WTC11 (cell line): ENCODE data around the gene ADAM11. TPM values are rescaled to one million over a fixed set of nuclear protein-coding genes. Genes with fewer than 3 reads are reported as not detected.
A peak's percentile ranks its signal among the peaks of the same experiment; 100 is the strongest.

ENCODE experiments used
- ATAC-seq: fragments of 200-7000 bp; cut with Tn5 transposase; 2 replicates; pipeline ENCODE4 v1.10.0; 2021; ENCODE audit warnings: mild to moderate bottlenecking, moderate library complexity
- CTCF ChIA-PET: fragments of 300-600 bp; sonication (Branson Sonifier 250); formaldehyde crosslinking; loops from one replicate; lab custom pipeline; 2021; ENCODE audit warnings: antibody characterized with exemption; lab: Charles Lee
- POLR2A ChIA-PET: fragments of 350-600 bp; sonication (Branson Sonifier 250); formaldehyde crosslinking; loops from one replicate; lab custom pipeline; 2021; ENCODE audit warnings: antibody characterized with exemption; lab: Charles Lee
- DNase-seq: peaks from one replicate; pipeline ENCODE4 v3.0.0; 2021; ENCODE audit warnings: low spot score
- H3K27ac Mint-ChIP-seq: 2 replicates; pipeline ENCODE4 v1.8.0; 2021; ENCODE audit warnings: mixed read lengths
- H3K27me3 Mint-ChIP-seq: 2 replicates; pipeline ENCODE4 v1.8.0; 2021; ENCODE audit warnings: low read depth, mild to moderate bottlenecking, moderate library complexity, mixed read lengths
- H3K36me3 Mint-ChIP-seq: 2 replicates; pipeline ENCODE4 v1.8.0; 2021; ENCODE audit warnings: mixed read lengths
- H3K4me1 Mint-ChIP-seq: 2 replicates; pipeline ENCODE4 v1.8.0; 2022; ENCODE audit warnings: mixed read lengths
- H3K4me3 Mint-ChIP-seq: 2 replicates; pipeline ENCODE4 v1.8.0; 2021; ENCODE audit warnings: mild to moderate bottlenecking, moderate library complexity, mixed read lengths
- H3K9me3 Mint-ChIP-seq: 2 replicates; pipeline ENCODE4 v1.8.0; 2021; ENCODE audit warnings: mixed read lengths
- AR ChIP-seq: fragments of 250-450 bp; sonication (Bioruptor Pico); IDR thresholded peaks from 2 replicates; pipeline ENCODE4 v1.9.0; 2021; ENCODE audit warnings: mild to moderate bottlenecking
- FOXJ3 ChIP-seq: sonication (generic); formaldehyde crosslinking; IDR thresholded peaks from 2 replicates; pipeline ENCODE4 v1.9.0; 2021; ENCODE audit warnings: missing genetic modification reagents, mild to moderate bottlenecking, borderline replicate concordance
- HMGXB4 ChIP-seq: sonication (generic); formaldehyde crosslinking; IDR thresholded peaks from 2 replicates; pipeline ENCODE4 v1.8.1; 2023; ENCODE audit warnings: mild to moderate bottlenecking, moderate library complexity, missing genetic modification reagents
- IRF1 ChIP-seq: sonication (generic); formaldehyde crosslinking; IDR thresholded peaks from 2 replicates; pipeline ENCODE4 v1.8.0; 2023; ENCODE audit warnings: missing genetic modification reagents
- PRRX2 ChIP-seq: fragments of 250-450 bp; sonication (Bioruptor Pico); IDR thresholded peaks from 2 replicates; pipeline ENCODE4 v1.8.0; 2021; ENCODE audit warnings: mild to moderate bottlenecking
- RORB ChIP-seq: fragments of 250-450 bp; sonication (Bioruptor Pico); IDR thresholded peaks from 2 replicates; pipeline ENCODE4 v1.9.0; 2021; ENCODE audit warnings: mild to moderate bottlenecking
- SMAD4 ChIP-seq: sonication (generic); formaldehyde crosslinking; IDR thresholded peaks from 2 replicates; pipeline ENCODE4 v1.8.0; 2022; ENCODE audit warnings: mild to moderate bottlenecking, missing genetic modification reagents
- SP1 ChIP-seq: sonication (generic); formaldehyde crosslinking; conservative IDR thresholded peaks from 2 replicates; pipeline ENCODE4 v1.8.1; 2022; ENCODE audit warnings: missing genetic modification reagents
- TCF7 ChIP-seq: sonication (generic); formaldehyde crosslinking; IDR thresholded peaks from 2 replicates; pipeline ENCODE4 v1.8.0; 2022; ENCODE audit warnings: mild to moderate bottlenecking, low read depth, missing genetic modification reagents, moderate library complexity
- TEAD1 ChIP-seq: sonication (generic); formaldehyde crosslinking; IDR thresholded peaks from 2 replicates; pipeline ENCODE4 v1.8.0; 2022; ENCODE audit warnings: mild to moderate bottlenecking, missing genetic modification reagents
- USF2 ChIP-seq: sonication (generic); formaldehyde crosslinking; IDR thresholded peaks from 2 replicates; pipeline ENCODE4 v1.8.1; 2023; ENCODE audit warnings: mild to moderate bottlenecking, missing genetic modification reagents, moderate library complexity
- ZBTB43 ChIP-seq: sonication (generic); formaldehyde crosslinking; IDR thresholded peaks from 2 replicates; pipeline ENCODE4 v1.8.1; 2023; ENCODE audit warnings: mild to moderate bottlenecking, missing genetic modification reagents
- ZNF121 ChIP-seq: sonication (generic); formaldehyde crosslinking; IDR thresholded peaks from 2 replicates; pipeline ENCODE4 v1.8.0; 2023; ENCODE audit warnings: missing genetic modification reagents
- ZNF138 ChIP-seq: sonication (generic); formaldehyde crosslinking; conservative IDR thresholded peaks from 2 replicates; pipeline ENCODE4 v1.8.1; 2022; ENCODE audit warnings: mild to moderate bottlenecking, moderate library complexity, missing genetic modification reagents
- ZNF396 ChIP-seq: fragments of 250-450 bp; sonication (Bioruptor Pico); IDR thresholded peaks from 2 replicates; pipeline ENCODE4 v1.8.0; 2021; ENCODE audit warnings: mild to moderate bottlenecking, moderate library complexity, borderline replicate concordance
- total RNA-seq: library from RNA; stranded (reverse); gene quantifications from 3 replicates; pipeline ENCODE4 v1.2.3, GENCODE V29; 2021
- TF ChIP-seq, protein P1 (sequence below): sonication (generic); formaldehyde crosslinking; IDR thresholded peaks from 2 replicates; pipeline ENCODE4 v1.8.1; 2022; ENCODE audit warnings: mild to moderate bottlenecking, missing genetic modification reagents, moderate library complexity, borderline replicate concordance
- TF ChIP-seq, protein P2 (sequence below): sonication (generic); formaldehyde crosslinking; IDR thresholded peaks from 2 replicates; pipeline ENCODE4 v1.8.0; 2022; ENCODE audit warnings: mild to moderate bottlenecking, missing genetic modification reagents

ADAM11 gene
- total RNA-seq, 1 experiment from 2014 or later: 3.0 TPM

DNA sequence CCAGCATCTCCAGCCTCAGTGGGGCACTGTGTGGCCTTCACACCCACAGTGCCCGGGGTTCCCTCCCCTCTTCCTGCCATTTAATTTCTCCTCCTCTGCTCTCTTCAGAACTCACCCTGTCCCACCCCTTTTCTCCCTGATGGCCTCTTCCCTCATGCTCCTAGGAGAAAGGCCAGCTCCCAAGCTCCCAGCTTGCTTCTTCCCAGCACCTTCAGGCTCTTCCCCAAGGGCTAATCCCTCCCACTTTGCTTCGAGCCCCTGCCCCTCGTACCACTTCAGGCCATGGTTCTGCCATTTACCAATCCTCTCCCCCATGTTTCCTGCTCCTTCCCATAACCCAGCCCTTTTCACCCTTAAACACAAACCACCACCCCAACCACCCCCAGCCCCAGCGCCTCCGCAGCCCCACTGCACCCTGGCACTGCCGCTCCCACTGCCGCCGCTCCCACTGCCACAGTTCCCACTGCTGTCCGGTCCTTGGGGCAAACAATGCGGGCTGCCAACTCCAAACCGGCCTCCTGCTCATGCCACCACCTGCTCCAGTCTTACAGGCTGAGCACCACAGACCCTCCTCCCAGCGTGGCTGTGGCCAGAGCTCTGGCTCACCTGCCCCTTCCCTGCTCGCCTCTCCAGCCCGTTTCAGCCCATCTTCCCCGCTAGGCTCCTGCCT is 28.6 kb downstream of the ADAM11 start:
- ChIA-PET POLR2A (interaction anchor here (1.4 kb wide), 1 partner anchor 11 kb away, joined by 3 read pairs; no protein-coding TSS in a partner anchor), CTCF (interaction anchor here (1.6 kb wide), 1 partner anchor 8 kb away, joined by 6 read pairs; no protein-coding TSS in a partner anchor)
- no peaks in the 10 kb centered on the region for H3K9me3 Mint-ChIP-seq
- H3K36me3 Mint-ChIP-seq: no peaks in the 10 kb centered on the region
- H3K27ac Mint-ChIP-seq: no peak overlapping the region
- no peak for TF ChIP-seq FOXJ3
- TF ChIP-seq IRF1 (CRISPR knock-in tag): no peak
- no peak for TF ChIP-seq HMGXB4 (CRISPR knock-in tag)
- TF ChIP-seq ZBTB43 (CRISPR knock-in tag): no peak
- TF ChIP-seq USF2: no peak
- TF ChIP-seq ZNF396 (CRISPR knock-in tag): no peak
- no peak for TF ChIP-seq RORB (CRISPR knock-in tag)
- no peak for TF ChIP-seq SMAD4 (CRISPR knock-in tag)
- TF ChIP-seq, all 79 proteins: peak for 0
- Mint-ChIP-seq H3K4me1 (peaks cover 5% of the 10 kb centered on the region), H3K27me3 (no peaks in the 10 kb centered on the region), H3K4me3 (no peak overlapping the region)
- DNase-seq (no peak), ATAC-seq (peak; percentile 32)

DNA sequence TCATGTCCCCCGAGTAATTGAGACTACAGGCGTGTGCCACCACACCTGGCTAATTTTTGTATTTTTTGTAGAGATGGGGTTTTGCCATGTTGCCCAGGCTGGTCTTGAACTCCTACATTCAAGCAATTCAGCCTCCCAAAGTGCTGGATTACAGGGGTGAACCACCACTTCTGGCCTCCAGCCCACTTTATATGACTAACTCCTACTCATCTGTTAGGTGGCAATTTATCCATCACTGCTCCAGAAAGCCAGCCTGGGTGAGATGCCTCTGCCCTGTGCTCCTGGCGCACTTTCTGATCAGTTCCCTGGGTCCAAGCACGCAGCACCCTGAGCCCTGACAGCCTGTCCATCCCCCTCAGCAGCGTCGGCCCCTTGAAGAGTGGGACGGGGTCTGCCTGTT is 29.4 kb downstream of the ADAM11 start:
- Mint-ChIP-seq H3K4me1 (no peaks in the 10 kb centered on the region), H3K9me3 (no peaks in the 10 kb centered on the region), H3K27ac (no peak overlapping the region), H3K27me3 (no peaks in the 10 kb centered on the region), H3K4me3 (no peak overlapping the region), H3K36me3 (no peaks in the 10 kb centered on the region)
- ATAC-seq (no peak), DNase-seq (no peak)
- POLR2A ChIA-PET: interaction anchor here (1.4 kb wide), 1 partner anchor 10 kb away, joined by 3 read pairs; no protein-coding TSS in a partner anchor
- TF ChIP-seq ZNF121 (CRISPR knock-in tag) (no peak), SMAD4 (CRISPR knock-in tag) (no peak), TCF7 (no peak), TEAD1 (no peak), PRRX2 (CRISPR knock-in tag) (no peak), ZNF138 (CRISPR knock-in tag) (no peak), AR (CRISPR knock-in tag) (no peak), SP1 (no peak)
- TF ChIP-seq, protein P1, sequence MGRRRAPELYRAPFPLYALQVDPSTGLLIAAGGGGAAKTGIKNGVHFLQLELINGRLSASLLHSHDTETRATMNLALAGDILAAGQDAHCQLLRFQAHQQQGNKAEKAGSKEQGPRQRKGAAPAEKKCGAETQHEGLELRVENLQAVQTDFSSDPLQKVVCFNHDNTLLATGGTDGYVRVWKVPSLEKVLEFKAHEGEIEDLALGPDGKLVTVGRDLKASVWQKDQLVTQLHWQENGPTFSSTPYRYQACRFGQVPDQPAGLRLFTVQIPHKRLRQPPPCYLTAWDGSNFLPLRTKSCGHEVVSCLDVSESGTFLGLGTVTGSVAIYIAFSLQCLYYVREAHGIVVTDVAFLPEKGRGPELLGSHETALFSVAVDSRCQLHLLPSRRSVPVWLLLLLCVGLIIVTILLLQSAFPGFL (CRISPR knock-in tag): no peak
- TF ChIP-seq, protein P2, sequence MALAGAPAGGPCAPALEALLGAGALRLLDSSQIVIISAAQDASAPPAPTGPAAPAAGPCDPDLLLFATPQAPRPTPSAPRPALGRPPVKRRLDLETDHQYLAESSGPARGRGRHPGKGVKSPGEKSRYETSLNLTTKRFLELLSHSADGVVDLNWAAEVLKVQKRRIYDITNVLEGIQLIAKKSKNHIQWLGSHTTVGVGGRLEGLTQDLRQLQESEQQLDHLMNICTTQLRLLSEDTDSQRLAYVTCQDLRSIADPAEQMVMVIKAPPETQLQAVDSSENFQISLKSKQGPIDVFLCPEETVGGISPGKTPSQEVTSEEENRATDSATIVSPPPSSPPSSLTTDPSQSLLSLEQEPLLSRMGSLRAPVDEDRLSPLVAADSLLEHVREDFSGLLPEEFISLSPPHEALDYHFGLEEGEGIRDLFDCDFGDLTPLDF (CRISPR knock-in tag): no peak
- CTCF ChIA-PET: interaction anchor here (1.6 kb wide), 1 partner anchor 9 kb away, joined by 6 read pairs; no protein-coding TSS in a partner anchor
